SU-DHL-6 (cell line): ENCODE data around the gene ACSL4.
"Not testable (repeated sequence)": the region's sequence is repeated elsewhere in the genome, so short reads cannot be mapped to it uniquely, and the experiment has no call there.

Experiments used
- H2AFZ ChIP-seq: fragments of 200-600 bp; sonication (generic); 2 replicates; pipeline ENCODE4 v1.6.1; 2014; ENCODE audit warnings: low read depth, mild to moderate bottlenecking, moderate library complexity, mixed read lengths, antibody characterized with exemption, low read length; ENCODE audit not compliant: severe bottlenecking
- H3F3A ChIP-seq: fragments of 200-600 bp; shearing (Covaris generic); 2 replicates; pipeline ENCODE4 v1.6.0; 2016; ENCODE audit warnings: antibody characterized with exemption, mild to moderate bottlenecking; ENCODE audit not compliant: insufficient read depth
- H3K27ac ChIP-seq: fragments of 200-600 bp; sonication (generic); 2 replicates; pipeline ENCODE4 v1.5.1; 2016; ENCODE audit warnings: low read depth, mild to moderate bottlenecking, low read length, moderate library complexity, mixed read lengths
- H3K27me3 ChIP-seq: fragments of 200-600 bp; sonication (generic), shearing (Covaris generic); 2 replicates; pipeline ENCODE4 v1.6.0; 2014; ENCODE audit warnings: mild to moderate bottlenecking, low read length
- H3K36me3 ChIP-seq: fragments of 200-600 bp; sonication (generic); 2 replicates; pipeline ENCODE4 v1.6.1; 2014; ENCODE audit warnings: mild to moderate bottlenecking, low read length, mixed read lengths
- H3K4me2 ChIP-seq: fragments of 300-600, 200-600 bp; shearing (Covaris generic), sonication (generic); 2 replicates; pipeline ENCODE4 v1.6.0; 2014; ENCODE audit warnings: low read length, low read depth, mild to moderate bottlenecking; ENCODE audit not compliant: poor library complexity, severe bottlenecking
- H3K4me3 ChIP-seq: fragments of 200-600 bp; sonication (generic); 2 replicates; pipeline ENCODE4 v1.5.1; 2014; ENCODE audit warnings: antibody characterized with exemption, low read length, mild to moderate bottlenecking, mixed read lengths; ENCODE audit not compliant: insufficient read depth, poor library complexity, severe bottlenecking
- H3K79me2 ChIP-seq: fragments of 200-600 bp; sonication (generic); 2 replicates; pipeline ENCODE4 v1.6.1; 2014; ENCODE audit warnings: mild to moderate bottlenecking, low read length, moderate library complexity; ENCODE audit not compliant: insufficient read depth
- H3K9ac ChIP-seq: fragments of 200-600 bp; sonication (generic); 2 replicates; pipeline ENCODE4 v1.7.0; 2014; ENCODE audit warnings: mild to moderate bottlenecking, low read length
- H3K9me2 ChIP-seq: fragments of 200-600 bp; sonication (generic); replicated peaks from 2 replicates; pipeline ENCODE4 v1.6.1; 2014; ENCODE audit warnings: low read length; ENCODE audit not compliant: insufficient read depth
- H3K9me3 ChIP-seq: fragments of 200-600 bp; sonication (generic); 2 replicates; pipeline ENCODE4 v1.6.1; 2014; ENCODE audit warnings: low read length, mixed read lengths; ENCODE audit not compliant: insufficient read depth
- H4K20me1 ChIP-seq: fragments of 200-600 bp; sonication (generic); 2 replicates; pipeline ENCODE4 v1.6.1; 2014; ENCODE audit warnings: low read depth, mild to moderate bottlenecking, antibody characterized with exemption, low read length, moderate library complexity, mixed read lengths
- CTCF ChIP-seq: fragments of 200-600 bp; sonication (generic); IDR thresholded peaks from one replicate; pipeline ENCODE4 v1.5.1; 2017; ENCODE audit warnings: antibody characterized with exemption, mild to moderate bottlenecking, low read length, moderate library complexity; ENCODE audit not compliant: insufficient read depth, poor library complexity, severe bottlenecking
- EZH2phosphoT487 ChIP-seq: fragments of 200-600 bp; sonication (generic), shearing (Covaris generic); conservative IDR thresholded peaks from 2 replicates; pipeline ENCODE4 v1.6.1; 2018; ENCODE audit warnings: mild to moderate bottlenecking, antibody characterized with exemption, low read length, moderate library complexity, mixed read lengths

The ACSL4 gene

GRCh38 chrX:109654516-109655109, 78.4 kb downstream of the ACSL4 start:
- Histone ChIP-seq H3K9me2 (no peaks in the 10 kb centered on the region), H3F3A (no peaks in the 10 kb centered on the region), H2AFZ (no peak overlapping the region), H3K4me3 (no peak overlapping the region), H3K9me3 (no peaks in the 10 kb centered on the region), H3K27ac (no peak overlapping the region), H3K9ac (no peak overlapping the region), H3K36me3 (peaks cover 14% of the 10 kb centered on the region; the same call in 1 of the 2 replicates), H3K79me2 (no peaks in the 10 kb centered on the region), H4K20me1 (no peaks in the 10 kb centered on the region), H3K4me2 (no peak overlapping the region), H3K27me3 (no peaks in the 10 kb centered on the region)
- TF ChIP-seq EZH2phosphoT487: no peak
- TF ChIP-seq CTCF: no peak

- not testable (repeated sequence) for H3K36me3 ChIP-seq, H3F3A ChIP-seq, H3K27me3 ChIP-seq, H3K27ac ChIP-seq, H3K9ac ChIP-seq, H4K20me1 ChIP-seq, H3K9me3 ChIP-seq, H3K4me3 ChIP-seq, H3K4me2 ChIP-seq, H2AFZ ChIP-seq, H3K79me2 ChIP-seq, H3K9me2 ChIP-seq
These were observed 88.4 kb downstream of the ACSL4 start for GRCh38 chrX:109644671-109645070.

GRCh38 chrX:109643687-109644086, 89.4 kb downstream of the ACSL4 start:
- TF ChIP-seq EZH2phosphoT487 (no peak), CTCF (no peak)
- Histone ChIP-seq H3K27ac (no peak overlapping the region), H4K20me1 (no peaks in the 10 kb centered on the region), H3K9me2 (no peaks in the 10 kb centered on the region), H3K27me3 (no peaks in the 10 kb centered on the region), H3K79me2 (no peaks in the 10 kb centered on the region), H2AFZ (no peak overlapping the region), H3K36me3 (no peaks in the 10 kb centered on the region), H3K4me2 (no peak overlapping the region), H3K9ac (no peak overlapping the region), H3F3A (no peaks in the 10 kb centered on the region), H3K4me3 (no peak overlapping the region), H3K9me3 (no peaks in the 10 kb centered on the region)

- H3F3A ChIP-seq: no peaks in the 10 kb centered on the region
- H3K9ac ChIP-seq: no peak overlapping the region
- TF ChIP-seq CTCF (no peak), EZH2phosphoT487 (no peak)
- no peak overlapping the region for H3K27ac ChIP-seq
- H3K9me3 ChIP-seq: no peaks in the 10 kb centered on the region
- H3K9me2 ChIP-seq: no peaks in the 10 kb centered on the region
- H3K36me3 ChIP-seq: no peaks in the 10 kb centered on the region
- no peak overlapping the region for H3K4me3 ChIP-seq
- H3K27me3 ChIP-seq: no peaks in the 10 kb centered on the region
- no peak overlapping the region for H2AFZ ChIP-seq
- H3K4me2 ChIP-seq: no peak overlapping the region
- H4K20me1 ChIP-seq: no peaks in the 10 kb centered on the region
- H3K79me2 ChIP-seq: no peaks in the 10 kb centered on the region
These were observed 94.9 kb downstream of the ACSL4 start for GRCh38 chrX:109638158-109638557.

- H3K9me3 ChIP-seq, H3K27me3 ChIP-seq, H3K79me2 ChIP-seq, H2AFZ ChIP-seq, H4K20me1 ChIP-seq, H3K4me2 ChIP-seq, H3K36me3 ChIP-seq, H3K9ac ChIP-seq, H3F3A ChIP-seq, H3K9me2 ChIP-seq, H3K4me3 ChIP-seq, H3K27ac ChIP-seq: not testable (repeated sequence)
These were observed 95.6 kb downstream of the ACSL4 start for GRCh38 chrX:109637477-109637876.
